MM.1S (cell line): ENCODE data around the gene ADCY10.

Experiments
- DNase-seq: peaks from one replicate; pipeline ENCODE4 v3.0.0-alpha.2; 2015
- H2AFZ ChIP-seq: fragments of 300-600 bp; sonication (generic); 2 replicates; pipeline ENCODE4 v1.6.0; 2016; ENCODE audit warnings: antibody characterized with exemption, low read length
- H3F3A ChIP-seq: fragments of 300-600 bp; sonication (generic); 2 replicates; pipeline ENCODE4 v1.6.1; 2016; ENCODE audit warnings: mild to moderate bottlenecking, antibody characterized with exemption, low read length, moderate library complexity, mixed read lengths; ENCODE audit not compliant: insufficient read depth
- H3K27ac ChIP-seq: fragments of 300-600 bp; sonication (generic); 2 replicates; pipeline ENCODE4 v1.5.1; 2016; ENCODE audit warnings: mild to moderate bottlenecking, low read length
- H3K27me3 ChIP-seq: fragments of 300-600 bp; sonication (generic); replicated peaks from 2 replicates; pipeline ENCODE4 v1.6.0; 2016; ENCODE audit warnings: low read length; ENCODE audit not compliant: insufficient read depth
- H3K36me3 ChIP-seq: fragments of 300-600 bp; sonication (generic); replicated peaks from 2 replicates; pipeline ENCODE4 v1.6.1; 2016; ENCODE audit warnings: mild to moderate bottlenecking, low read length, mixed read lengths; ENCODE audit not compliant: insufficient read depth
- H3K4me1 ChIP-seq: fragments of 300-600 bp; sonication (generic); 2 replicates; pipeline ENCODE4 v1.6.1; 2016; ENCODE audit warnings: low read length, mixed read lengths
- H3K4me2 ChIP-seq: fragments of 300-600 bp; sonication (generic); 2 replicates; pipeline ENCODE4 v1.6.0; 2016; ENCODE audit warnings: low read depth, low read length
- H3K4me3 ChIP-seq: fragments of 300-600 bp; sonication (generic); 2 replicates; pipeline ENCODE4 v1.5.1; 2016; ENCODE audit warnings: low read length, mixed read lengths
- H3K79me2 ChIP-seq: fragments of 300-600 bp; sonication (generic); 2 replicates; pipeline ENCODE4 v1.6.1; 2016; ENCODE audit warnings: mixed run types, low read length, mixed read lengths
- H3K9ac ChIP-seq: fragments of 300-600 bp; sonication (generic); 2 replicates; pipeline ENCODE4 v1.6.1; 2016; ENCODE audit warnings: low read length, mixed read lengths
- H3K9me2 ChIP-seq: fragments of 300-600 bp; sonication (generic); replicated peaks from 2 replicates; pipeline ENCODE4 v1.6.1; 2016; ENCODE audit warnings: mild to moderate bottlenecking, low read length, mixed read lengths; ENCODE audit not compliant: insufficient read depth
- H3K9me3 ChIP-seq: fragments of 300-600 bp; sonication (generic); replicated peaks from 2 replicates; pipeline ENCODE4 v1.6.1; 2016; ENCODE audit warnings: mild to moderate bottlenecking, low read length, mixed read lengths; ENCODE audit not compliant: insufficient read depth
- H4K20me1 ChIP-seq: fragments of 300-600 bp; sonication (generic); 2 replicates; pipeline ENCODE4 v1.6.1; 2016; ENCODE audit warnings: mild to moderate bottlenecking, low read length, moderate library complexity, mixed read lengths; ENCODE audit not compliant: insufficient read depth
- EZH2 ChIP-seq: fragments of 300-600 bp; sonication (generic); optimal IDR thresholded peaks from 2 replicates; pipeline ENCODE3; 2017; ENCODE audit warnings: low read depth, mild to moderate bottlenecking, antibody characterized with exemption, low read length, mixed read lengths
- EZH2phosphoT487 ChIP-seq: fragments of 300-600 bp; sonication (generic); IDR thresholded peaks from 2 replicates; pipeline ENCODE4 v1.6.1; 2018; ENCODE audit warnings: antibody characterized with exemption, low read length
- TF ChIP-seq, protein P1 (sequence below): fragments of 300-600 bp; sonication (generic); IDR thresholded peaks from 2 replicates; pipeline ENCODE4 v1.5.1; 2016; ENCODE audit warnings: antibody characterized with exemption, low read length, mixed read lengths

The ADCY10 gene

DNA sequence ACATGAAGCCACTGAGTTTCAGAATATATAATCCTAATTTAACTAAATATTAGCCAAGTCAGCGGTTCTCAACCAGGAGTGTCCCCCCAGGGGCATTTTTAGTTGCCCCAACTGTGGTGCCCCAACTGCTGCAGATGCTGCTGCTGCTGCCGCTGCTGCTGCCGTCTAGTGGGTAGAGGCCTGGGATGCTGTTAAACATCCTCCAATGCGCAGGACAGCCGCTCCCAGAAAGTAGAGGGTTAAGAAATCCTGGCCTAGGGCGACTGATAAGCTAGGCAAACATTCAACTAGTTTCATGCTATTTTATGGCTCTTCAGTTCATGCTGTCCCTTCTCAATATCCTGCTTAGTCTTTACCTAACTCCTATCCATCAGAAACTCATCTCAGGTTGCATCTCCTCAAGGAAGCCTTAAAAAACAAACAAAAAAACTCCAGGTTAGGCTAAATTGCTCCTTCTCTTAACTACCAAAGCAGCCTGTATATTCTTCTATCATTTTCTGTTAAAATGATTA, 12.6 kb upstream of the ADCY10 start:
- no peak overlapping the region for H3K4me3 ChIP-seq
- peaks cover 55% of the 10 kb centered on the region for H3K79me2 ChIP-seq
- no peak for DNase-seq
- TF ChIP-seq EZH2: no peak
- TF ChIP-seq, protein P1, sequence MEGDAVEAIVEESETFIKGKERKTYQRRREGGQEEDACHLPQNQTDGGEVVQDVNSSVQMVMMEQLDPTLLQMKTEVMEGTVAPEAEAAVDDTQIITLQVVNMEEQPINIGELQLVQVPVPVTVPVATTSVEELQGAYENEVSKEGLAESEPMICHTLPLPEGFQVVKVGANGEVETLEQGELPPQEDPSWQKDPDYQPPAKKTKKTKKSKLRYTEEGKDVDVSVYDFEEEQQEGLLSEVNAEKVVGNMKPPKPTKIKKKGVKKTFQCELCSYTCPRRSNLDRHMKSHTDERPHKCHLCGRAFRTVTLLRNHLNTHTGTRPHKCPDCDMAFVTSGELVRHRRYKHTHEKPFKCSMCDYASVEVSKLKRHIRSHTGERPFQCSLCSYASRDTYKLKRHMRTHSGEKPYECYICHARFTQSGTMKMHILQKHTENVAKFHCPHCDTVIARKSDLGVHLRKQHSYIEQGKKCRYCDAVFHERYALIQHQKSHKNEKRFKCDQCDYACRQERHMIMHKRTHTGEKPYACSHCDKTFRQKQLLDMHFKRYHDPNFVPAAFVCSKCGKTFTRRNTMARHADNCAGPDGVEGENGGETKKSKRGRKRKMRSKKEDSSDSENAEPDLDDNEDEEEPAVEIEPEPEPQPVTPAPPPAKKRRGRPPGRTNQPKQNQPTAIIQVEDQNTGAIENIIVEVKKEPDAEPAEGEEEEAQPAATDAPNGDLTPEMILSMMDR: no peak
- TF ChIP-seq EZH2phosphoT487: no peak
- no peaks in the 10 kb centered on the region; the same call in 1 of the 2 replicates for H3K36me3 ChIP-seq
- no peaks in the 10 kb centered on the region for H4K20me1 ChIP-seq
- H3K9me3 ChIP-seq: no peaks in the 10 kb centered on the region
- H3K27ac ChIP-seq: no peak overlapping the region
- H2AFZ ChIP-seq: no peak overlapping the region
- H3K4me2 ChIP-seq: no peak overlapping the region
- no peaks in the 10 kb centered on the region for H3K27me3 ChIP-seq
- H3F3A ChIP-seq: 0 out of 2 replicates have a peak, but pooled peaks cover 3% of the 10 kb centered on the region
- H3K4me1 ChIP-seq: peaks cover 13% of the 10 kb centered on the region; the same call in 1 of the 2 replicates
- H3K9ac ChIP-seq: no peak overlapping the region
- no peaks in the 10 kb centered on the region for H3K9me2 ChIP-seq

DNA sequence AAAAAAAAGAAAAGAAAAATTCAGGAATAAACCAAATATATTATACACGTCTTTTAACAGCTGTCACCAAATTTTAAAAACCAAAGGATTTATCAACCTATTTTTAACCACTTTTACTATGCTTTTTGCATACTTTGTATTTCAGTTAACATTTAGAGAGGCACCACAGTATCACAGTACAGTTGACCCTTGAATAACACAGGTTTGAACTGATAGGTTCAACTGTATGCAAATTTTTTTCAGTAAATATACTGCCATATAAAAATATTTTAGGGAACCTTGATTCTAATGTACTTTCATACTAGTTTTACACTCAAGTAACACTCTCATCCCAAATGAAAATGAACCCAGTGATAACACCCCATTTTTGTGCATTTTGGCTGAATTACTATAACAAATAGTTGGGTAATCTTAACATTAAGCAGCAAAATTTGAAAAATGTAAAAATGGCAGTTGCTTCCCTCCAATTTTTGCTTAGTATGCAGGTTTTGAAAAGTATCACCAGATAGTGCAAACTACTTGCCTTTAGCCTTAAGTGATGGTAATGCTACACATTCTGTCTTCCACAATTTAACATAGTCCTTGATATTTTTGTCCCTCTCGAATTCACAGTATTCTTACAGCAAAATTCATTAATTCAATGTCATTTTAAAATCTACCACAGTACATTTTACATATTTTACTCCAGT, 10.8 kb upstream of the ADCY10 start:
- Histone ChIP-seq H3K4me3 (no peak overlapping the region), H3K9ac (no peak overlapping the region), H3K79me2 (peaks cover 42% of the 10 kb centered on the region), H3F3A (0 out of 2 replicates have a peak, but pooled peaks cover 3% of the 10 kb centered on the region), H3K27me3 (no peaks in the 10 kb centered on the region), H3K9me3 (no peaks in the 10 kb centered on the region), H3K27ac (no peak overlapping the region), H3K4me1 (peaks cover 13% of the 10 kb centered on the region; the same call in 1 of the 2 replicates), H3K36me3 (no peaks in the 10 kb centered on the region; the same call in 1 of the 2 replicates), H3K4me2 (no peak overlapping the region), H2AFZ (no peak overlapping the region), H3K9me2 (no peaks in the 10 kb centered on the region), H4K20me1 (no peaks in the 10 kb centered on the region)
- TF ChIP-seq EZH2phosphoT487: no peak
- DNase-seq: no peak

DNA sequence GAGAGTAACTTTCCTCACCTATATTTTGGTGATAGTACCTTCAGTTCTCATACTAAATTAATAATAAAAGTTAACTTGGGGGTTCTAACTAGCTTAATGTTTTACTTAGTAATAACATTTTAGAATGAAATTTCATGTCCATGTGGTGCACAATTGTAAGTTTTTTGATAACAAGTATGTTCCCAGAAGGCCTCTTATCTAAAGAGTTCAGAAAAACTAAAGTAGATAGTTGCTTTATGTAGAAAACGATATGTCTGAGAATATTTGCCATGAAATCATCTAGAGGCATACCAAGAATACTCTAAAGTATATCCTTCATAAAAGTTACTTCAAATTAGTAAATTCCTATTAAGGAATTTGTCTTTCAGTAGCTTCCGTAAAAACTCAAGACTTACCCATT, 10.2 kb upstream of the ADCY10 start:
- no peak overlapping the region for H3K27ac ChIP-seq

More for the DNA sequence above, 10.2 kb upstream of the ADCY10 start:
- Histone ChIP-seq H2AFZ (no peak overlapping the region), H4K20me1 (no peaks in the 10 kb centered on the region), H3K9me2 (no peaks in the 10 kb centered on the region), H3K4me3 (no peak overlapping the region), H3K9ac (no peak overlapping the region), H3F3A (0 out of 2 replicates have a peak, but pooled peaks cover 3% of the 10 kb centered on the region), H3K4me1 (peaks cover 13% of the 10 kb centered on the region; the same call in 1 of the 2 replicates), H3K79me2 (peaks cover 36% of the 10 kb centered on the region), H3K9me3 (no peaks in the 10 kb centered on the region), H3K36me3 (no peaks in the 10 kb centered on the region; the same call in 1 of the 2 replicates), H3K27me3 (no peaks in the 10 kb centered on the region), H3K4me2 (no peak overlapping the region)
- no peak for DNase-seq
- TF ChIP-seq EZH2phosphoT487 (no peak), EZH2 (no peak)
- TF ChIP-seq, protein P1: no peak
